ENCODE results near the gene TEX52. TPM values are rescaled to one million over a fixed set of nuclear protein-coding genes. Genes with fewer than 3 reads are reported as not detected.

The TEX52 gene
- total RNA-seq, 1 donor from 2014 or later: not detected

GRCh38 chr12:2860170-2860569 lies 3.3 kb upstream of the TEX52 start:
- no peak for TF ChIP-seq CTCF (IDR thresholded peaks at IDR 0.05; ENCODE audit: insufficient read depth, low read length, severe bottlenecking)
- no peak overlapping the region for H3K4me3 ChIP-seq (ENCODE audit: low read depth, low read length)
- DNase-seq (ENCODE audit: low read depth) (no peak), FAIRE-seq (no peak)
- H3K36me3 ChIP-seq (ENCODE audit: control insufficient read depth, insufficient read depth, low read length): peaks cover 17% of the 10 kb centered on the region
- H3K27me3 ChIP-seq (ENCODE audit: control insufficient read depth, insufficient read depth, low read length): no peaks in the 10 kb centered on the region

DNA sequence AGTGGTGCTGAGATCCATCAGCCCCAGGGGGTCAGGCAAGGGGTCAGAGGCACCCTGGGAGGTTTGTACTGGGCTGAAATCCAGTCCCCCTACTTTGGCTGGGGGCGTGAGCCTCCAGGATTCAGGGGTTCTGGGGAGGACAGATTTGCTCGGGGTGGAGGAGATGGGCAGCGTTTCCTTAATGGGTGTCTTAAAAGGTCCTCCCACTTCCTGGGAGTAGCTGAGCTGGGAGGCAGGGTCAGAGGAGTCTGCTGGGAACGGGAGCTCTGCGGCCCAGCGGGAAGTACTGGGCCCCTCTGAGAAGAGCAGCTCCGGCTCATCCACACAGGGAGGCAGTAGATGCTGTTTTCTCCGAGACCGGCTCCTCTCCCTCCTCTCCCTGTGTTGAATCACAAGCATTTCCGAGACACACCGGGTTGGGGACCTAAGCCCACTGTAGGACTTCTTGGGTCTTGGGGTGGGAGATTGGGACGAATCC lies 2.1 kb upstream of the TEX52 start:
- DNase-seq (ENCODE audit: low read depth) (no peak), FAIRE-seq (no peak)
- no peaks in the 10 kb centered on the region for H3K27me3 ChIP-seq (ENCODE audit: control insufficient read depth, insufficient read depth, low read length)
- TF ChIP-seq CTCF (IDR thresholded peaks at IDR 0.05; ENCODE audit: insufficient read depth, low read length, severe bottlenecking): no peak
- no peak overlapping the region for H3K4me3 ChIP-seq (ENCODE audit: low read depth, low read length)
- peaks cover 11% of the 10 kb centered on the region for H3K36me3 ChIP-seq (ENCODE audit: control insufficient read depth, insufficient read depth, low read length)

- H3K4me3 ChIP-seq (ENCODE audit: low read depth, low read length): no peak overlapping the region
- no peaks in the 10 kb centered on the region for H3K27me3 ChIP-seq (ENCODE audit: control insufficient read depth, insufficient read depth, low read length)
- no peak for TF ChIP-seq CTCF (IDR thresholded peaks at IDR 0.05; ENCODE audit: insufficient read depth, low read length, severe bottlenecking)
- FAIRE-seq: no peak
- H3K36me3 ChIP-seq (ENCODE audit: control insufficient read depth, insufficient read depth, low read length): peaks cover 11% of the 10 kb centered on the region
- DNase-seq (ENCODE audit: low read depth): no peak
Measured at GRCh38 chr12:2858334-2858733, 1.5 kb upstream of the TEX52 start.

DNA sequence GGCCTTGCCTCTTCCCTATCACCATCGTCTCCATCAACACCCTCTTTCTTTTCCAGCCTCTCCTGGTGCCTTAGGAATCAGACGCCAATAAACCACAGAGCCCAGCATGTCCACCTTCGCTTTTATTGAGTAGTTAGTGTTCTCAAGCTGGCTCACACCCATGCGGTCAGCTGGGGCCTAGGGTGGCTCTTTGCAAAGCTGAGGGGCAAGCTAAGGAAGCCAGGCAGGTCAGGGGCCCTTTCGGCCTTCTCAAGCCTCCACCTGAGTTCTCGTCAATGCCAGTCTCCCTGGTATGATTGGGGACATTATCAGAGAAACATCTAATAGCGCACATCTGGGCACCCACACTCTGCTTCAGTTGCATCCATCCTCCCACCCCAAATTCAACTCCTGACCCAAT lies 737 bp upstream of the TEX52 start:
- Histone ChIP-seq H3K27me3 (ENCODE audit: control insufficient read depth, insufficient read depth, low read length) (no peaks in the 10 kb centered on the region), H3K4me3 (ENCODE audit: low read depth, low read length) (no peak overlapping the region), H3K36me3 (ENCODE audit: control insufficient read depth, insufficient read depth, low read length) (peaks cover 9% of the 10 kb centered on the region)
- DNase-seq (ENCODE audit: low read depth) (no peak), FAIRE-seq (no peak)
- TF ChIP-seq CTCF (IDR thresholded peaks at IDR 0.05; ENCODE audit: insufficient read depth, low read length, severe bottlenecking): no peak

DNA sequence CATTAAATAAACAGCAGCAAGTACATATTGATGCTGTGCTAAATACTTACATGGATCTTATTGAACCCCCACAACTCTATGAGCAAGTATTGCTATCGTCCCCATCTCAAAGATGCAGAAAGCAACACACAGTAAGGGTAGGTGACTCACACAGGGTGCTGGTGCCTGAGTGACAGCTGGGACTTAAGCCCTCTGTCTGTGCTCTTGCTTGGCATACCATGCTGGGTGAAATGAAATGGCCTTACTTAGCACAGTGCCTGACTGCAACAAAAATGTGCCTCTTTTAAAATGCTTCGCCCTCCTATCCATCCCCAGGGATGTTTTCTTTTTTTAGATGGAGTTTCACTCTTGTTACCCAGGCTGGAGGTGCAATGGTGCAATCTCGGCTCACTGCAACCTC lies 788 bp downstream of the TEX52 start:
- Histone ChIP-seq H3K4me3 (ENCODE audit: low read depth, low read length) (no peak overlapping the region), H3K27me3 (ENCODE audit: control insufficient read depth, insufficient read depth, low read length) (no peaks in the 10 kb centered on the region), H3K36me3 (ENCODE audit: control insufficient read depth, insufficient read depth, low read length) (peaks cover 9% of the 10 kb centered on the region)
- FAIRE-seq (no peak), DNase-seq (ENCODE audit: low read depth) (no peak)
- TF ChIP-seq CTCF (IDR thresholded peaks at IDR 0.05; ENCODE audit: insufficient read depth, low read length, severe bottlenecking): no peak

DNA sequence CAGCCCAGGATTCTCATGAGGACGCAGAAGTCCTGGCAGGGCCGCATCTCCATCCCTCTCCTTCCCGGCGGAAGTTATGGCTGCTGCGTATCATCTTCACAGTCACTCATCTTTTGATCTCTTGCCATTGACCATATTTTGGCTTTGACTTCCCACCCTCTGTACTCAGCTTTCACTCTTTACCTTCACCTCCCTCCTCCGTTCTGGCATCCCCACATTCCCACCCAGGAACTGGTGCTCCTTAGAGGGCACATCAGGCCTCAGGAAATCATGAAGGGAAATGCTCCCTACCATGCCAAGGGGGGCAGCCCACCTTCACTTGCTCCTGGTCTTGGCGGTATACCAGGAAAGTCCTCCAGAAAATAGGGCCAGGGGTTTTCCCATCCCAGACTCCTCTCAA lies 1.3 kb downstream of the TEX52 start:
- FAIRE-seq (peak; percentile 47), DNase-seq (ENCODE audit: low read depth) (no peak)
- H3K4me3 ChIP-seq (ENCODE audit: low read depth, low read length): no peak overlapping the region
- H3K27me3 ChIP-seq (ENCODE audit: control insufficient read depth, insufficient read depth, low read length): no peaks in the 10 kb centered on the region
- peaks cover 9% of the 10 kb centered on the region for H3K36me3 ChIP-seq (ENCODE audit: control insufficient read depth, insufficient read depth, low read length)
- TF ChIP-seq CTCF (IDR thresholded peaks at IDR 0.05; ENCODE audit: insufficient read depth, low read length, severe bottlenecking): no peak

Data from bronchial epithelial cell (primary cell).